ENCODE measurements around the gene TUBA3E. TPM values are rescaled to one million over a fixed set of nuclear protein-coding genes. Genes with fewer than 3 reads are reported as not detected.
"Not testable (repeated sequence)": the region's sequence is repeated elsewhere in the genome, so short reads cannot be mapped to it uniquely, and the experiment has no call there.

The TUBA3E gene
- total RNA-seq, 2 donors from 2014 or later: not detected

DNA sequence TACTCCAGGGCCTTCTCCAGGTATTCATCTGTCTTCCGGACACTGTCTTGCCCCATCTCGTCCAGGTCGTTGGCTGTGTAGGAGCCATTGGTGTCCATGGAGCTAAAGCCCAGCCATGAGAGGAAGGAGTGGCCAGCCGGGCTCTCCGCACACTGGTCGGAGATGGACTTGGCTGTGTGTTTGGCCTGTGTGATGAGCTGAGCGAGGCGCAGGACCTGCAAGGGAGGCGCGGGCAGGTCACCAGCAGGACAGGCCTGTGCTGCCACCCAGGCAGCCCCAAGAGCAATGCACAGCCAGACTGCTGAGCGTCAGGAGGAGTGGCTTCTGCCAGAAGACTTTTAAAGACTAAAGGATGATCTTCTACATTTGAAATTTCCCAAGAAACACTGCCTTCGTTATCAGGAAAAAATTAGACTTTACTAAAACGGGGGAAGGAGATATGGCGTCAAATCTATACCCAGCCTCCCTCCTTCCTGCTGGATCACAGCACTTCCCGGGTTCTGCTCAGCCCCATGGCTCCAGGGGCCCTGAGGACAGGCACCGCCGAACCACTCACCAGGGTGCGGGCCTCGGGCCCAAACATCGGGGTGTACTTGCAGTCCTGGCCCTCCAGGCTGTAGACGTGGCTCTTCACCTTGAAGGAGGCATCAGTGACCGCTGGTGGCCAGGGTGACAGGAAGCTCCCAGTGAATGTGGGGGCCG is 44.4 kb downstream of the TUBA3E start:
- H3K9me3 ChIP-seq (ENCODE audit: control insufficient read depth, low read length); H3K27me3 ChIP-seq (ENCODE audit: control insufficient read depth, insufficient read depth, low read length, poor library complexity, severe bottlenecking); H3K4me1 ChIP-seq (ENCODE audit: control insufficient read depth, insufficient read depth, low read length); DNase-seq; H3K27ac Mint-ChIP-seq; H3K4me3 Mint-ChIP-seq; H3K4me1 Mint-ChIP-seq; H3K27ac ChIP-seq (ENCODE audit: low read depth, low read length); H3K9ac ChIP-seq (ENCODE audit: extremely low read depth, low read length, poor library complexity, severe bottlenecking); H3K4me3 ChIP-seq (ENCODE audit: low read length); H3K27me3 Mint-ChIP-seq (ENCODE audit: insufficient read depth); H3K9me3 Mint-ChIP-seq: not testable (repeated sequence)
- H3K36me3 ChIP-seq (ENCODE audit: control insufficient read depth, insufficient read depth, low read length): peaks cover 10% of the 10 kb centered on the region
- H3K36me3 Mint-ChIP-seq (ENCODE audit: low read depth): peaks cover 17% of the 10 kb centered on the region
- WGBS, 2 experiments (ENCODE audit: insufficient coverage in 1 of 2, insufficient read length in 1 of 2): 98 to 100% methylated on average over 4 to 20 of the region's 23 CpGs

DNA sequence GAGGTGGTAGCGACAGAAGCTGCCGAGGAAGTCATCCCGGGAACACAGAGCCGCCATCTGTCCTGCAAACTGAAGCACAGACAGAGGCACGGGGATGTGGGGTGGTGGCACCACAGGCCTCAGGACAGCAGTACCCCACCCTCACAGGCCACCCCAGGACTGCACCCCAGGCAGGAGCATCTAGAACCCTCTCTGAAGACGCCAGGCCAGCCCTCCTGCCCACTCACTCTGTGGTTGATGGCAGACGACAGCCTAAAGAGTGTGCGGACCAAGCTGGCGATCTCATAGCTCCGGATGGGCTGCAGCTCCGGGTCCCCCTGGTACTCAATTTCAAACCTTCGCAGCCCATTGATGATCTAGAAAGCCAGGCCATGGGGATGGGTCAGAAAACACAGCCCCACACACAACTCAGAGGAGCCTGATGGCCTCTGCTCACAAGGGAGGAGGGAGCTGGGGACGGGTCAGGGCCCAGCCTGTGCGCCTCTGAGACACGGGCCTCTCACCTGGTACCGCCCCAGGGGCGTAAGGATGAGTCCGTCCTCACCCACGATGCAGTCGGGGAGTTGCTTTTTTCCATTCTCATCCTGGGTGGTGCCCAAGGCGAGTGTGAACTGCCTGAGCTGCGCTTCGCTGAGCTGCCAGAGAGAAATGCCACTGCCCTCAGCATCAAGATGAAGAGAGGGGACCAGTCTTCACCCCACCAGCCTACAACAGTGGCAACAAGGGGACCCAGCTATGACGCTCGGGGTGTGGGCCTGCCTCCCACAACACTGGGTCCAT is 45.2 kb downstream of the TUBA3E start:
- no peaks in the 10 kb centered on the region for H3K9me3 Mint-ChIP-seq
- peaks cover 16% of the 10 kb centered on the region for H3K36me3 Mint-ChIP-seq (ENCODE audit: low read depth)

DNA sequence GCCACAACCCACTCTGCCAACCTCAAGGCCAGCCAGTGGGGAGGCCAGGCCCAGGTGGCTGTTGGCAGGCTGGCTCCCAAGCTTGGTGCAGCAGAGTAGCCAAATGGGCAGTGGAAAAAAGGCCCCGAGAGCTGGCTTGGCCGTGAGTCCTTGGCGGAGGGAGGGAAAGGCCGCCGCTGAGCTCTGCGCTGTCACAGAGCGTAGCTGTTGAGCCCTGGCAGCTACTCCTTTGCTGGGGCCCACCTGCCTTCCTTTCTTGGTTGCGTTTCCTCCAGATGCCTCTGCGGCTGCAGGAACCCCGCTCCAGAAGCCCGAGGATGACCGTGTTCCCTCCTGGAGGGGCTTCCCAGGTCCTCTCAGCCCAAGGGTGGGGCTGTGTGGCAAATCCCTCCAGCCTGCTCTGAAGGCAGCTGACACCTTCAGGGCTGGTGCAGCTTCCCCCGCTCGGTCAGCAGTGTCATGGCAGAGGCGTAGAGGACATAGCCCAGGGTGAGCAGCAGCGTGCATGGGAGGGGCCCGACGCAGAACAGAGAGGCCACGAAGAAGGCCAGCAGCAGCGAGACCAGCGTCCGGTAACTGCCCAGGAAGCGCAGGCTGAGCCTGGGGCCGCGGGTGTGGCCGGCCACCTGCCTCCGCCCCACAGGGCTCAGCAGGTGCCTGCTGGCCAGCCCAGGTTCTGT is 46.0 kb downstream of the TUBA3E start:
- not testable (repeated sequence) for H3K9ac ChIP-seq (ENCODE audit: extremely low read depth, low read length, poor library complexity, severe bottlenecking); H3K4me1 ChIP-seq (ENCODE audit: control insufficient read depth, insufficient read depth, low read length); H3K27ac ChIP-seq (ENCODE audit: low read depth, low read length); H3K4me3 Mint-ChIP-seq; H3K27me3 Mint-ChIP-seq (ENCODE audit: insufficient read depth); H3K27ac Mint-ChIP-seq; H3K9me3 Mint-ChIP-seq; H3K27me3 ChIP-seq (ENCODE audit: control insufficient read depth, insufficient read depth, low read length, poor library complexity, severe bottlenecking); H3K9me3 ChIP-seq (ENCODE audit: control insufficient read depth, low read length); DNase-seq; H3K4me3 ChIP-seq (ENCODE audit: low read length); H3K4me1 Mint-ChIP-seq
- peaks cover 10% of the 10 kb centered on the region for H3K36me3 ChIP-seq (ENCODE audit: control insufficient read depth, insufficient read depth, low read length)
- 95 to 100% methylated on average over 6 to 27 of the region's 27 CpGs for WGBS, 2 experiments (ENCODE audit: insufficient coverage in 1 of 2, insufficient read length in 1 of 2)
- peaks cover 15% of the 10 kb centered on the region for H3K36me3 Mint-ChIP-seq (ENCODE audit: low read depth)

More for the DNA sequence above, 45.2 kb downstream of the TUBA3E start:
- no peak for DNase-seq
- Histone ChIP-seq H3K4me3 (ENCODE audit: low read length) (no peak overlapping the region), H3K9me3 (ENCODE audit: control insufficient read depth, low read length) (no peaks in the 10 kb centered on the region), H3K27me3 (ENCODE audit: control insufficient read depth, insufficient read depth, low read length, poor library complexity, severe bottlenecking) (no peaks in the 10 kb centered on the region), H3K27ac (ENCODE audit: low read depth, low read length) (no peak overlapping the region), H3K36me3 (ENCODE audit: control insufficient read depth, insufficient read depth, low read length) (peaks cover 10% of the 10 kb centered on the region), H3K9ac (ENCODE audit: extremely low read depth, low read length, poor library complexity, severe bottlenecking) (no peak overlapping the region), H3K4me1 (ENCODE audit: control insufficient read depth, insufficient read depth, low read length) (no peaks in the 10 kb centered on the region)
- Mint-ChIP-seq H3K4me1 (no peaks in the 10 kb centered on the region), H3K27me3 (ENCODE audit: insufficient read depth) (no peaks in the 10 kb centered on the region), H3K4me3 (no peak overlapping the region), H3K27ac (no peak overlapping the region)
- 95 to 98% methylated on average over 9 to 23 of the region's 25 CpGs for WGBS, 2 experiments (ENCODE audit: insufficient coverage in 1 of 2, insufficient read length in 1 of 2)
- TF ChIP-seq, protein P1, sequence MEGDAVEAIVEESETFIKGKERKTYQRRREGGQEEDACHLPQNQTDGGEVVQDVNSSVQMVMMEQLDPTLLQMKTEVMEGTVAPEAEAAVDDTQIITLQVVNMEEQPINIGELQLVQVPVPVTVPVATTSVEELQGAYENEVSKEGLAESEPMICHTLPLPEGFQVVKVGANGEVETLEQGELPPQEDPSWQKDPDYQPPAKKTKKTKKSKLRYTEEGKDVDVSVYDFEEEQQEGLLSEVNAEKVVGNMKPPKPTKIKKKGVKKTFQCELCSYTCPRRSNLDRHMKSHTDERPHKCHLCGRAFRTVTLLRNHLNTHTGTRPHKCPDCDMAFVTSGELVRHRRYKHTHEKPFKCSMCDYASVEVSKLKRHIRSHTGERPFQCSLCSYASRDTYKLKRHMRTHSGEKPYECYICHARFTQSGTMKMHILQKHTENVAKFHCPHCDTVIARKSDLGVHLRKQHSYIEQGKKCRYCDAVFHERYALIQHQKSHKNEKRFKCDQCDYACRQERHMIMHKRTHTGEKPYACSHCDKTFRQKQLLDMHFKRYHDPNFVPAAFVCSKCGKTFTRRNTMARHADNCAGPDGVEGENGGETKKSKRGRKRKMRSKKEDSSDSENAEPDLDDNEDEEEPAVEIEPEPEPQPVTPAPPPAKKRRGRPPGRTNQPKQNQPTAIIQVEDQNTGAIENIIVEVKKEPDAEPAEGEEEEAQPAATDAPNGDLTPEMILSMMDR (conservative IDR thresholded peaks at IDR 0.05): no peak

DNA sequence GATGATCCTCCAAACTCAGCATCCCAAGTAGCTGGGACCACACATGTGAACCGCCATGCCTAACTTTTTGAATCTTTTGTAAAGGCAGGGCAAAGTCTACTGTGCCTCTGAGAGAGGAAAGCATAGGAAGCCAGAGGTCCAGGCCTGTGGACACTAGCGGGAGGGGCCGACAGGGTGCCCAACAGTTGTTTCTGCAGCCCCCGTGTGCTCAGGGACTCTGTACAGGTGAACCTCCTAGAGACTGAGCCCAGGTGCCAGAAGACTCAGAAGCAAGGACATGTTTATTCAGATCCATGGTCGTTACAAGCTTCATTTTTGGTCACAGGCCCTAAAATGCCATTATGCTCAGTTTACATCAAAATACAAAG is 47.1 kb downstream of the TUBA3E start:
- not testable (repeated sequence) for H3K9me3 ChIP-seq (ENCODE audit: control insufficient read depth, low read length); H3K27ac ChIP-seq (ENCODE audit: low read depth, low read length); H3K4me1 Mint-ChIP-seq; H3K27me3 Mint-ChIP-seq (ENCODE audit: insufficient read depth); H3K4me3 ChIP-seq (ENCODE audit: low read length); DNase-seq; H3K9me3 Mint-ChIP-seq; H3K9ac ChIP-seq (ENCODE audit: extremely low read depth, low read length, poor library complexity, severe bottlenecking); H3K27ac Mint-ChIP-seq; H3K4me1 ChIP-seq (ENCODE audit: control insufficient read depth, insufficient read depth, low read length); H3K4me3 Mint-ChIP-seq; H3K27me3 ChIP-seq (ENCODE audit: control insufficient read depth, insufficient read depth, low read length, poor library complexity, severe bottlenecking)
- H3K36me3 Mint-ChIP-seq (ENCODE audit: low read depth): peaks cover 15% of the 10 kb centered on the region
- 76% methylated on average over 5 of the region's 5 CpGs; no CpG with 5 or more reads in 1 of the 2 experiments for WGBS, 2 experiments (ENCODE audit: insufficient coverage in 1 of 2, insufficient read length in 1 of 2)
- H3K36me3 ChIP-seq (ENCODE audit: control insufficient read depth, insufficient read depth, low read length): peaks cover 10% of the 10 kb centered on the region
